Measurements from ENCODE around the gene TUBA3D.
"Not testable (repeated sequence)": the region's sequence is repeated elsewhere in the genome, so short reads cannot be mapped to it uniquely, and the experiment has no call there.

Gene TUBA3D

GRCh38 chr2:131467722-131468121 lies 8.2 kb upstream of the TUBA3D start:
- not testable (repeated sequence) for H3K36me3 ChIP-seq (ENCODE audit: control insufficient read depth, insufficient read depth, low read length); DNase-seq; H3K9me3 ChIP-seq (ENCODE audit: control insufficient read depth, low read length); H3K27me3 ChIP-seq (replicated peaks; ENCODE audit: control insufficient read depth, insufficient read depth, low read length, poor library complexity, severe bottlenecking); H3K4me3 ChIP-seq (ENCODE audit: insufficient read depth, low read depth, low read length, poor library complexity, severe bottlenecking); H3K27ac ChIP-seq (ENCODE audit: insufficient read depth, low read length, poor library complexity, severe bottlenecking); H3K4me1 ChIP-seq (ENCODE audit: control insufficient read depth, insufficient read depth, low read length, poor library complexity, severe bottlenecking)

- H3K4me1 ChIP-seq (ENCODE audit: control insufficient read depth, insufficient read depth, low read length, poor library complexity, severe bottlenecking); H3K4me3 ChIP-seq (ENCODE audit: insufficient read depth, low read depth, low read length, poor library complexity, severe bottlenecking); H3K36me3 ChIP-seq (ENCODE audit: control insufficient read depth, insufficient read depth, low read length): not testable (repeated sequence)
Measured at GRCh38 chr2:131470944-131471343, 5.0 kb upstream of the TUBA3D start.

GRCh38 chr2:131471624-131472023 lies 4.3 kb upstream of the TUBA3D start:
- H3K36me3 ChIP-seq (ENCODE audit: control insufficient read depth, insufficient read depth, low read length); H3K27me3 ChIP-seq (replicated peaks; ENCODE audit: control insufficient read depth, insufficient read depth, low read length, poor library complexity, severe bottlenecking); H3K9me3 ChIP-seq (ENCODE audit: control insufficient read depth, low read length); H3K27ac ChIP-seq (ENCODE audit: insufficient read depth, low read length, poor library complexity, severe bottlenecking); H3K4me3 ChIP-seq (ENCODE audit: insufficient read depth, low read depth, low read length, poor library complexity, severe bottlenecking); H3K4me1 ChIP-seq (ENCODE audit: control insufficient read depth, insufficient read depth, low read length, poor library complexity, severe bottlenecking); DNase-seq: not testable (repeated sequence)

More at GRCh38 chr2:131470944-131471343, 5.0 kb upstream of the TUBA3D start:
- not testable (repeated sequence) for H3K9me3 ChIP-seq (ENCODE audit: control insufficient read depth, low read length); DNase-seq; H3K27me3 ChIP-seq (replicated peaks; ENCODE audit: control insufficient read depth, insufficient read depth, low read length, poor library complexity, severe bottlenecking); H3K27ac ChIP-seq (ENCODE audit: insufficient read depth, low read length, poor library complexity, severe bottlenecking)

DNA sequence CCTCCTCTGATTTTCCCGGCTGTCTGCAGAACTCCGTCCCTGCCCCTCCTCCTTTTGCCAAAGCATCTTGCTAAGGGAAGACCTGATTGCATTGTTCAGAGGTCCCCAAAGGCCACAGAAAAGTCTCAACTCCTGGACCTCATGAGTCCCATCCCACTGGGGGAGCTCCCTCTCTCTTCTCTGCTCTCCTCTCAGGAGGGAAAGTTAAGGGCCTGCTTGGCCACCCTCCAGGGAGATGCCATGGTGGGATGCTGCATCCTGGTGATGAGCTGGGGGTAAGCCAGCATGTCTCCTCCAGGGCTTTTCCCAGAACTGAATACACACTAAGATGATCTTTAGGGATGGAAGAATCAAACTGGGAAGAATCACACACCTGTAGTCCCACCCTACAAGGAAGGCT lies 2.7 kb upstream of the TUBA3D start:
- H3K36me3 ChIP-seq (ENCODE audit: control insufficient read depth, insufficient read depth, low read length); DNase-seq; H3K4me1 ChIP-seq (ENCODE audit: control insufficient read depth, insufficient read depth, low read length, poor library complexity, severe bottlenecking): not testable (repeated sequence)

DNA sequence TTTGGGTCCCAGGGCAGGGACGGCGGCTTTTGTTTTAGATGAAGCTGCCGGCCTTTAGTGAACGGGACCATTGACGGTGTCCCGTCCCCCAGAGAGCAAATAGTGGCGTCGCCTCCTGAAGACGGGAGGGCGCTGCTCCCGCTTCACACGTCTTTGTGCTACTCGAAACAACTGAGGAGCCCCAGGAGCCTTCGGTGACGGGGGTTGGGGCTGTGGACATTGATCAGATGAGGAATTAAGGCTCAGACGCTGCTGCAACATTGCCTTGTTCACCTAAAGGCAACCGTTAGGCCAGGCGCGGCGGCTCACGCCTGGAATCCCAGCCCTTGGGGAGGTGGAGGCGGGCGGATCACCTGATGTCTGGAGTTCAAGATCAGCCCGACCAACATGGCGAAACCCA lies 444 bp downstream of the TUBA3D start:
- H3K4me3 ChIP-seq (ENCODE audit: insufficient read depth, low read depth, low read length, poor library complexity, severe bottlenecking); H3K9me3 ChIP-seq (ENCODE audit: control insufficient read depth, low read length); H3K36me3 ChIP-seq (ENCODE audit: control insufficient read depth, insufficient read depth, low read length); H3K27me3 ChIP-seq (replicated peaks; ENCODE audit: control insufficient read depth, insufficient read depth, low read length, poor library complexity, severe bottlenecking); H3K4me1 ChIP-seq (ENCODE audit: control insufficient read depth, insufficient read depth, low read length, poor library complexity, severe bottlenecking); H3K27ac ChIP-seq (ENCODE audit: insufficient read depth, low read length, poor library complexity, severe bottlenecking); DNase-seq: not testable (repeated sequence)

More for the DNA sequence above, 2.7 kb upstream of the TUBA3D start:
- not testable (repeated sequence) for H3K27me3 ChIP-seq (replicated peaks; ENCODE audit: control insufficient read depth, insufficient read depth, low read length, poor library complexity, severe bottlenecking); H3K4me3 ChIP-seq (ENCODE audit: insufficient read depth, low read depth, low read length, poor library complexity, severe bottlenecking); H3K27ac ChIP-seq (ENCODE audit: insufficient read depth, low read length, poor library complexity, severe bottlenecking); H3K9me3 ChIP-seq (ENCODE audit: control insufficient read depth, low read length)

- H3K9me3 ChIP-seq (ENCODE audit: control insufficient read depth, low read length); H3K36me3 ChIP-seq (ENCODE audit: control insufficient read depth, insufficient read depth, low read length); H3K27me3 ChIP-seq (replicated peaks; ENCODE audit: control insufficient read depth, insufficient read depth, low read length, poor library complexity, severe bottlenecking); DNase-seq; H3K27ac ChIP-seq (ENCODE audit: insufficient read depth, low read length, poor library complexity, severe bottlenecking); H3K4me3 ChIP-seq (ENCODE audit: insufficient read depth, low read depth, low read length, poor library complexity, severe bottlenecking); H3K4me1 ChIP-seq (ENCODE audit: control insufficient read depth, insufficient read depth, low read length, poor library complexity, severe bottlenecking): not testable (repeated sequence)
Measured at GRCh38 chr2:131477227-131477626, 1.3 kb downstream of the TUBA3D start.

DNA sequence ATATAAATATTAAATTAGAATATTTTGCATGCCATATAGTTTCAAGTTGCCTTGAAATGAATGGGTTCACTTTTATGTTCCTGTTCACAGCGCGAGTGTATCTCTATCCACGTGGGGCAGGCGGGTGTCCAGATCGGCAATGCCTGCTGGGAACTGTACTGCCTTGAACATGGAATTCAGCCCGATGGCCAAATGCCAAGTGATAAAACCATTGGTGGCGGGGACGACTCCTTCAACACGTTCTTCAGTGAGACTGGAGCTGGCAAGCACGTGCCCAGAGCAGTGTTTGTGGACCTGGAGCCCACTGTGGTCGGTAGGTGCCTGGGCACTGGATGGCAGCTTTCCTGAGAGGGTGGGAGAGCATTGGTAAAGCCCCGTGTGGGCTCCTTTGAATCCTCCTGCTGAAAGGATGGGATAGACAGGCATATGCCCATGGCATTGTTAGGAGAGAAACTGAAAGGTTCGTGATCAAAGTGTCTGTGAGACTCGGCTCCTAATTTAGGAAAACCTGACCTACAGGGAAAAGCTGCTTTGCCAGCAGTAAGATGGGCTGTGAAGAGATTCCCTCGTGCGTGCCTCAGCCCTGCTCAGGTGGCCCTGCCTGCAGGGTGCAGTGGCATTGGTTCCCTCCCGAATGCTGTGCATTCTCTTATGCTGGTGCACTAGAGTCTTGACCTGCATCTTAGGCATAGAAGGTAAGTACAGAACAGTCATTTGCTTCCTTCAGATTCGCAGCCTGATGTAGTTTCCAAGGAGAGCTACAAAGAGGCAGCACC lies 2.3 kb downstream of the TUBA3D start:
- not testable (repeated sequence) for H3K27ac ChIP-seq (ENCODE audit: insufficient read depth, low read length, poor library complexity, severe bottlenecking); H3K36me3 ChIP-seq (ENCODE audit: control insufficient read depth, insufficient read depth, low read length); H3K4me3 ChIP-seq (ENCODE audit: insufficient read depth, low read depth, low read length, poor library complexity, severe bottlenecking); H3K9me3 ChIP-seq (ENCODE audit: control insufficient read depth, low read length); H3K4me1 ChIP-seq (ENCODE audit: control insufficient read depth, insufficient read depth, low read length, poor library complexity, severe bottlenecking); H3K27me3 ChIP-seq (replicated peaks; ENCODE audit: control insufficient read depth, insufficient read depth, low read length, poor library complexity, severe bottlenecking); DNase-seq

GRCh38 chr2:131478850-131479461 lies 3.0 kb downstream of the TUBA3D start:
- H3K36me3 ChIP-seq (ENCODE audit: control insufficient read depth, insufficient read depth, low read length); DNase-seq: not testable (repeated sequence)

GRCh38 chr2:131480351-131480750 lies 4.4 kb downstream of the TUBA3D start:
- H3K36me3 ChIP-seq (ENCODE audit: control insufficient read depth, insufficient read depth, low read length); H3K9me3 ChIP-seq (ENCODE audit: control insufficient read depth, low read length); H3K4me1 ChIP-seq (ENCODE audit: control insufficient read depth, insufficient read depth, low read length, poor library complexity, severe bottlenecking); H3K4me3 ChIP-seq (ENCODE audit: insufficient read depth, low read depth, low read length, poor library complexity, severe bottlenecking); H3K27ac ChIP-seq (ENCODE audit: insufficient read depth, low read length, poor library complexity, severe bottlenecking); DNase-seq; H3K27me3 ChIP-seq (replicated peaks; ENCODE audit: control insufficient read depth, insufficient read depth, low read length, poor library complexity, severe bottlenecking): not testable (repeated sequence)

More at GRCh38 chr2:131478850-131479461, 3.0 kb downstream of the TUBA3D start:
- H3K4me3 ChIP-seq (ENCODE audit: insufficient read depth, low read depth, low read length, poor library complexity, severe bottlenecking); H3K4me1 ChIP-seq (ENCODE audit: control insufficient read depth, insufficient read depth, low read length, poor library complexity, severe bottlenecking); H3K9me3 ChIP-seq (ENCODE audit: control insufficient read depth, low read length); H3K27me3 ChIP-seq (replicated peaks; ENCODE audit: control insufficient read depth, insufficient read depth, low read length, poor library complexity, severe bottlenecking); H3K27ac ChIP-seq (ENCODE audit: insufficient read depth, low read length, poor library complexity, severe bottlenecking): not testable (repeated sequence)

GRCh38 chr2:131482506-131483155 lies 6.7 kb downstream of the TUBA3D start:
- not testable (repeated sequence) for H3K4me1 ChIP-seq (ENCODE audit: control insufficient read depth, insufficient read depth, low read length, poor library complexity, severe bottlenecking); H3K27me3 ChIP-seq (replicated peaks; ENCODE audit: control insufficient read depth, insufficient read depth, low read length, poor library complexity, severe bottlenecking); H3K9me3 ChIP-seq (ENCODE audit: control insufficient read depth, low read length); H3K36me3 ChIP-seq (ENCODE audit: control insufficient read depth, insufficient read depth, low read length); DNase-seq; H3K4me3 ChIP-seq (ENCODE audit: insufficient read depth, low read depth, low read length, poor library complexity, severe bottlenecking); H3K27ac ChIP-seq (ENCODE audit: insufficient read depth, low read length, poor library complexity, severe bottlenecking)
